HepG2 (cell line): Measurements from ENCODE around the gene HOXD8.

Source experiments
- AGO1 ChIP-seq: fragments of 200-400 bp; formaldehyde crosslinking; IDR thresholded peaks from 2 replicates; pipeline ENCODE4 v1.6.1; 2017; ENCODE audit warnings: mild to moderate bottlenecking, low read depth, low read length, moderate library complexity; ENCODE audit not compliant: poor library complexity, severe bottlenecking
- EEA1 ChIP-seq: sonication (generic); formaldehyde crosslinking; IDR thresholded peaks from 2 replicates; pipeline ENCODE4 v1.5.1; 2020; ENCODE audit warnings: mild to moderate bottlenecking, missing genetic modification reagents, borderline replicate concordance
- JUN ChIP-seq: sonication (generic); formaldehyde crosslinking; IDR thresholded peaks from 2 replicates; pipeline ENCODE4 v1.4.0; 2020; ENCODE audit warnings: mild to moderate bottlenecking, missing genetic modification reagents
- POLR2AphosphoS2 ChIP-seq: IDR thresholded peaks from 2 replicates; pipeline ENCODE4 v1.6.1; 2011; ENCODE audit warnings: low read depth, low read length, improper control_type of control experiment
- RNF2 ChIP-seq: fragments of 450-650 bp; conservative IDR thresholded peaks from 2 replicates; pipeline ENCODE4 v1.6.1; 2016; ENCODE audit warnings: low read depth
- SP1 ChIP-seq, 2 experiments: fragments of 450-650 bp in 1 of 2; sonication (generic) in 1 of 2; formaldehyde crosslinking in 1 of 2; IDR thresholded peaks; 2 replicates each; pipeline versions ENCODE4 v1.4.0 to v1.6.1; 2016 to 2020; ENCODE audit warnings: missing genetic modification reagents in 1 of 2
- TARDBP ChIP-seq: sonication (generic); formaldehyde crosslinking; IDR thresholded peaks from 2 replicates; pipeline ENCODE4 v1.8.0; 2022; ENCODE audit warnings: mild to moderate bottlenecking, missing genetic modification reagents
- TCF7L2 ChIP-seq: IDR thresholded peaks from 2 replicates; pipeline ENCODE4 v1.6.1; 2011; ENCODE audit warnings: mild to moderate bottlenecking, low read depth, low read length, moderate library complexity
- ZNF777 ChIP-seq: sonication (generic); formaldehyde crosslinking; IDR thresholded peaks from 2 replicates; pipeline ENCODE4 v1.4.0; 2020; ENCODE audit warnings: missing genetic modification reagents
- TF ChIP-seq, protein P1 (sequence below): sonication (generic); formaldehyde crosslinking; IDR thresholded peaks from 2 replicates; pipeline ENCODE4 v1.8.1; 2023; ENCODE audit warnings: mild to moderate bottlenecking, inconsistent platforms, moderate library complexity, missing genetic modification reagents, borderline replicate concordance
- TF ChIP-seq, protein P2 (sequence below): fragments of 450-650 bp; IDR thresholded peaks from 2 replicates; pipeline ENCODE4 v1.6.1; 2017; ENCODE audit warnings: mild to moderate bottlenecking
- TF ChIP-seq, protein P3 (sequence below): sonication (generic); formaldehyde crosslinking; IDR thresholded peaks from 2 replicates; pipeline ENCODE4 v1.5.0; 2020; ENCODE audit warnings: mild to moderate bottlenecking, missing genetic modification reagents, moderate library complexity

DNA sequence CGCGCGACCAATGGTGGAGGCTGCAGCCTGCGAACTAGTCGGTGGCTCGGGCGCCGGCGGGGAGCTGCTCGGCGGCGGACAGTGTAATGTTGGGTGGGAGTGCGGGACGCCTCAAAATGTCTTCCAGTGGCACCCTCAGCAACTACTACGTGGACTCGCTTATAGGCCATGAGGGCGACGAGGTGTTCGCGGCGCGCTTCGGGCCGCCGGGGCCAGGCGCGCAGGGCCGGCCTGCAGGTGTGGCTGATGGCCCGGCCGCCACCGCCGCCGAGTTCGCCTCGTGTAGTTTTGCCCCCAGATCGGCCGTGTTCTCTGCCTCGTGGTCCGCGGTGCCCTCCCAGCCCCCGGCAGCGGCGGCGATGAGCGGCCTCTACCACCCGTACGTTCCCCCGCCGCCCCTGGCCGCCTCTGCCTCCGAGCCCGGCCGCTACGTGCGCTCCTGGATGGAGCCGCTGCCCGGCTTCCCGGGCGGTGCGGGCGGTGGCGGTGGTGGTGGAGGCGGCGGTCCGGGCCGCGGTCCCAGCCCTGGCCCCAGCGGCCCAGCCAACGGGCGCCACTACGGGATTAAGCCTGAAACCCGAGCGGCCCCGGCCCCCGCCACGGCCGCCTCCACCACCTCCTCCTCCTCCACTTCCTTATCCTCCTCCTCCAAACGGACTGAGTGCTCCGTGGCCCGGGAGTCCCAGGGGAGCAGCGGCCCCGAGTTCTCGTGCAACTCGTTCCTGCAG lies 6.7 kb upstream of the HOXD8 start, which contains the start of gene HOXD9:
- TF ChIP-seq RNF2 (no peak), JUN (CRISPR knock-in tag) (no peak), EEA1 (no peak), AGO1 (no peak), ZNF777 (CRISPR knock-in tag) (no peak), TARDBP (CRISPR knock-in tag) (no peak), SP1 (IDR thresholded peaks at IDR 0.05) (no peak), SP1 (CRISPR knock-in tag; IDR thresholded peaks at IDR 0.05) (no peak), POLR2AphosphoS2 (no peak), TCF7L2 (no peak)
- TF ChIP-seq, protein P1, sequence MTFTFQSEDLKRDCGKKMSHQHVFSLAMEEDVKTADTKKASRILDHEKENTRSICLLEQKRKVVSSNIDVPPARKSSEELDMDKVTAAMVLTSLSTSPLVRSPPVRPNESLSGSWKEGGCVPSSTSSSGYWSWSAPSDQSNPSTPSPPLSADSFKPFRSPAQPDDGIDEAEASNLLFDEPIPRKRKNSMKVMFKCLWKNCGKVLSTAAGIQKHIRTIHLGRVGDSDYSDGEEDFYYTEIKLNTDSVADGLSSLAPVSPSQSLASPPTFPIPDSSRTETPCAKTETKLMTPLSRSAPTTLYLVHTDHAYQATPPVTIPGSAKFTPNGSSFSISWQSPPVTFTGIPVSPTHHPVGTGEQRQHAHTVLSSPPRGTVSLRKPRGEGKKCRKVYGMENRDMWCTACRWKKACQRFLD (CRISPR knock-in tag): no peak
- TF ChIP-seq, protein P2, sequence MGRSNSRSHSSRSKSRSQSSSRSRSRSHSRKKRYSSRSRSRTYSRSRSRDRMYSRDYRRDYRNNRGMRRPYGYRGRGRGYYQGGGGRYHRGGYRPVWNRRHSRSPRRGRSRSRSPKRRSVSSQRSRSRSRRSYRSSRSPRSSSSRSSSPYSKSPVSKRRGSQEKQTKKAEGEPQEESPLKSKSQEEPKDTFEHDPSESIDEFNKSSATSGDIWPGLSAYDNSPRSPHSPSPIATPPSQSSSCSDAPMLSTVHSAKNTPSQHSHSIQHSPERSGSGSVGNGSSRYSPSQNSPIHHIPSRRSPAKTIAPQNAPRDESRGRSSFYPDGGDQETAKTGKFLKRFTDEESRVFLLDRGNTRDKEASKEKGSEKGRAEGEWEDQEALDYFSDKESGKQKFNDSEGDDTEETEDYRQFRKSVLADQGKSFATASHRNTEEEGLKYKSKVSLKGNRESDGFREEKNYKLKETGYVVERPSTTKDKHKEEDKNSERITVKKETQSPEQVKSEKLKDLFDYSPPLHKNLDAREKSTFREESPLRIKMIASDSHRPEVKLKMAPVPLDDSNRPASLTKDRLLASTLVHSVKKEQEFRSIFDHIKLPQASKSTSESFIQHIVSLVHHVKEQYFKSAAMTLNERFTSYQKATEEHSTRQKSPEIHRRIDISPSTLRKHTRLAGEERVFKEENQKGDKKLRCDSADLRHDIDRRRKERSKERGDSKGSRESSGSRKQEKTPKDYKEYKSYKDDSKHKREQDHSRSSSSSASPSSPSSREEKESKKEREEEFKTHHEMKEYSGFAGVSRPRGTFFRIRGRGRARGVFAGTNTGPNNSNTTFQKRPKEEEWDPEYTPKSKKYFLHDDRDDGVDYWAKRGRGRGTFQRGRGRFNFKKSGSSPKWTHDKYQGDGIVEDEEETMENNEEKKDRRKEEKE: no peak
- TF ChIP-seq, protein P3, sequence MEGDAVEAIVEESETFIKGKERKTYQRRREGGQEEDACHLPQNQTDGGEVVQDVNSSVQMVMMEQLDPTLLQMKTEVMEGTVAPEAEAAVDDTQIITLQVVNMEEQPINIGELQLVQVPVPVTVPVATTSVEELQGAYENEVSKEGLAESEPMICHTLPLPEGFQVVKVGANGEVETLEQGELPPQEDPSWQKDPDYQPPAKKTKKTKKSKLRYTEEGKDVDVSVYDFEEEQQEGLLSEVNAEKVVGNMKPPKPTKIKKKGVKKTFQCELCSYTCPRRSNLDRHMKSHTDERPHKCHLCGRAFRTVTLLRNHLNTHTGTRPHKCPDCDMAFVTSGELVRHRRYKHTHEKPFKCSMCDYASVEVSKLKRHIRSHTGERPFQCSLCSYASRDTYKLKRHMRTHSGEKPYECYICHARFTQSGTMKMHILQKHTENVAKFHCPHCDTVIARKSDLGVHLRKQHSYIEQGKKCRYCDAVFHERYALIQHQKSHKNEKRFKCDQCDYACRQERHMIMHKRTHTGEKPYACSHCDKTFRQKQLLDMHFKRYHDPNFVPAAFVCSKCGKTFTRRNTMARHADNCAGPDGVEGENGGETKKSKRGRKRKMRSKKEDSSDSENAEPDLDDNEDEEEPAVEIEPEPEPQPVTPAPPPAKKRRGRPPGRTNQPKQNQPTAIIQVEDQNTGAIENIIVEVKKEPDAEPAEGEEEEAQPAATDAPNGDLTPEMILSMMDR (CRISPR knock-in tag): no peak
